Endodermal cell (in vitro differentiated cells): ENCODE results near the gene HEATR3. TPM values are rescaled to one million over a fixed set of nuclear protein-coding genes. Genes with fewer than 3 reads are reported as not detected.

Source experiments
- DNase-seq: peaks from one replicate; pipeline ENCODE4 v3.0.0-alpha.2; 2017
- H3K27ac ChIP-seq: 2 replicates; pipeline ENCODE4 v1.5.1; 2013; ENCODE audit warnings: mild to moderate bottlenecking, low read depth, low read length, moderate library complexity
- H3K27me3 ChIP-seq: 2 replicates; pipeline ENCODE4 v1.6.1; 2013; ENCODE audit warnings: mild to moderate bottlenecking, low read length, moderate library complexity; ENCODE audit not compliant: insufficient read depth, control insufficient read depth, poor library complexity, severe bottlenecking
- H3K36me3 ChIP-seq: 2 replicates; pipeline ENCODE4 v1.7.0; 2013; ENCODE audit warnings: mild to moderate bottlenecking, low read length, moderate library complexity; ENCODE audit not compliant: control insufficient read depth, insufficient read depth
- H3K4me1 ChIP-seq: one replicate; pipeline ENCODE4 v1.7.0; 2013; ENCODE audit warnings: low read length; ENCODE audit not compliant: control insufficient read depth, insufficient read depth
- H3K4me3 ChIP-seq: 2 replicates; pipeline ENCODE4 v1.5.1; 2013; ENCODE audit warnings: mild to moderate bottlenecking, low read length, moderate library complexity
- H3K9ac ChIP-seq: 2 replicates; pipeline ENCODE4 v1.6.1; 2013; ENCODE audit warnings: mild to moderate bottlenecking, low read length, moderate library complexity; ENCODE audit not compliant: poor library complexity, severe bottlenecking; ENCODE audit errors: extremely low read depth
- H3K9me3 ChIP-seq: 2 replicates; pipeline ENCODE4 v1.6.1; 2013; ENCODE audit warnings: mild to moderate bottlenecking, low read length, moderate library complexity; ENCODE audit not compliant: control insufficient read depth
- H3K27ac Mint-ChIP-seq: 2 replicates; pipeline ENCODE4 v1.8.0; 2020; ENCODE audit warnings: mixed read lengths
- H3K27me3 Mint-ChIP-seq: 2 replicates; pipeline ENCODE4 v1.8.0; 2021; ENCODE audit warnings: mild to moderate bottlenecking, mixed read lengths; ENCODE audit not compliant: insufficient read depth
- H3K36me3 Mint-ChIP-seq: 2 replicates; pipeline ENCODE4 v1.8.0; 2020; ENCODE audit warnings: low read depth, mixed read lengths
- H3K4me1 Mint-ChIP-seq: 2 replicates; pipeline ENCODE4 v1.8.0; 2020; ENCODE audit warnings: mixed read lengths
- H3K4me3 Mint-ChIP-seq: 2 replicates; pipeline ENCODE4 v1.8.0; 2020; ENCODE audit warnings: mild to moderate bottlenecking, moderate library complexity, mixed read lengths
- H3K9me3 Mint-ChIP-seq: 2 replicates; pipeline ENCODE4 v1.8.0; 2020; ENCODE audit warnings: mild to moderate bottlenecking, mixed read lengths
- CTCF ChIP-seq: fragments of 200-600 bp; sonication (generic); conservative IDR thresholded peaks from 2 replicates; pipeline ENCODE4 v1.5.0; 2021; ENCODE audit warnings: antibody characterized with exemption, mild to moderate bottlenecking
- WGBS, 2 experiments: methylation state at CpG; one replicate each; pipeline versions ENCODE4 v1.1.5 to v1.1.7; 2013; ENCODE audit warnings: missing lambda C conversion rate in 2 of 2, mixed read lengths in 1 of 2; ENCODE audit not compliant: insufficient coverage in 1 of 2, insufficient read length in 1 of 2; 5-methylcytosine and 5-hydroxymethylcytosine counted together
- total RNA-seq, 2 donors: library from RNA; stranded (reverse); fragmentation: NEBNext Ultra II Directional in 1 of 2; extraction: Animal tissue kit (Norgen Biotek cat#: 25700) in 1 of 2; gene quantifications; 2 replicates in 1 of 2; 3 replicates in 1 of 2; pipeline ENCODE4 v1.2.1, GENCODE V29; 2021

The HEATR3 gene
- total RNA-seq, 2 donors from 2014 or later: 13.0 to 14.9 TPM

DNA sequence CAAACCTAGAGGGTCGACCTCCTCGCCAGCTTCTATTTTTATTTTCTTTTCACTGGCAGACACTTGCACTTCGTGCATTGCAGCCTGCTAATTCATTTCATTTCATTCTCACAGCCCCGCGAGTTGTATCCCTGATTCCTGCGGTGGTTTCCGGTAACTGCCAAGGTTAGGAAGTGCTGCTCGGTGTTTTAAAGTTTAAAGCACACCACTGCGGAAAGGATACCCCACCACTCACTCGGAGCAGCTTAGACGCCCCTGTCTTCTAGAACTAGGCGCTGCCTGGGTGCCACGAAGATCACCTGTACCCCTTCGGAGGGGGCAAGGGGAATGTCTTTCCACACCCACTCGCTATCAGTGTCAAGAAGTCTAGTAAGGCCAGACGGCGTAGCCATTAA lies 40.2 kb upstream of the HEATR3 start:
- Mint-ChIP-seq H3K4me1 (peaks cover 18% of the 10 kb centered on the region), H3K36me3 (peaks cover 22% of the 10 kb centered on the region), H3K4me3 (peak overlapping the region; percentile 90), H3K27me3 (no peaks in the 10 kb centered on the region), H3K27ac (peak overlapping the region; percentile 74), H3K9me3 (no peaks in the 10 kb centered on the region)
- H3K9me3 ChIP-seq: no peaks in the 10 kb centered on the region
- no peak overlapping the region for H3K27ac ChIP-seq
- no peaks in the 10 kb centered on the region for H3K4me1 ChIP-seq
- DNase-seq: no peak
- H3K4me3 ChIP-seq: peak overlapping the region; percentile 91
- WGBS, 2 experiments: 0 to 1% methylated on average over 12 to 17 of the region's 17 CpGs
- no peaks in the 10 kb centered on the region for H3K27me3 ChIP-seq
- peak overlapping the region; percentile 54 for H3K9ac ChIP-seq
- peaks cover 31% of the 10 kb centered on the region for H3K36me3 ChIP-seq
- TF ChIP-seq CTCF: no peak

- no peak for TF ChIP-seq CTCF
- Mint-ChIP-seq H3K27me3 (no peaks in the 10 kb centered on the region), H3K27ac (no peak overlapping the region), H3K9me3 (no peaks in the 10 kb centered on the region), H3K4me1 (peaks cover 9% of the 10 kb centered on the region), H3K36me3 (peaks cover 34% of the 10 kb centered on the region), H3K4me3 (no peak overlapping the region)
- no peak for DNase-seq
- H3K4me1 ChIP-seq: no peaks in the 10 kb centered on the region
- H3K36me3 ChIP-seq: peaks cover 52% of the 10 kb centered on the region
- no peak overlapping the region for H3K4me3 ChIP-seq
- no peaks in the 10 kb centered on the region for H3K9me3 ChIP-seq
- no peak overlapping the region for H3K27ac ChIP-seq
- H3K9ac ChIP-seq: no peak overlapping the region
- WGBS, 2 experiments: 96% methylated on average over 4 to 5 of the region's 5 CpGs
- no peaks in the 10 kb centered on the region for H3K27me3 ChIP-seq
These were observed 37.9 kb upstream of the HEATR3 start for GRCh38 chr16:50027829-50028228.

DNA sequence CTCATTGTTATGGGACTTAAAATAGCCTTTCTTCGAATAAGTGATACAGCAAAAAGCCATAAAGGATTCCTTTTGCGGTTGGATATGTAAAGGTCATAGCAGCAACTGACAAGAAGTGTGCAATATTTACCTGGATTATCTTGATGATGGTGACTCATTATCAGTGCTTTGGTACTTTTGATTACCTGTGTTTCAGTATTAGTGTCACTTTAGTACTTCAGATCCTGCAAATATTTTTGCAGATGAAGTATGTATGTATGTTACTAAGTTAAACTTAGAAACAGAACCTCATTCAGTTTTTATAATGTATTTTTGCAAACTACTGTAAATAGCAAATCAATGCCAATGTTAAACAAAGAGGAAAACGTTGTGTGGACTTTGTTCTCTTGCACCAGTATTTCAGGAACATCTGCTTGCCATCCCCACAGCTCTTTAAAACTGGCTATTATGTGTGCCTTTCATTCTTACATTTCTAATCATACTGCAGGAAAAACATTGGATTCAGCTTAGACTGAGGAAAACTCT lies 30.2 kb upstream of the HEATR3 start:
- Histone ChIP-seq H3K9me3 (no peaks in the 10 kb centered on the region), H3K4me1 (no peaks in the 10 kb centered on the region), H3K36me3 (peaks cover 48% of the 10 kb centered on the region), H3K9ac (no peak overlapping the region), H3K27ac (no peak overlapping the region), H3K27me3 (no peaks in the 10 kb centered on the region), H3K4me3 (no peak overlapping the region)
- H3K4me1 Mint-ChIP-seq: peaks cover 11% of the 10 kb centered on the region
- H3K4me3 Mint-ChIP-seq: no peak overlapping the region
- no peaks in the 10 kb centered on the region for H3K9me3 Mint-ChIP-seq
- DNase-seq: no peak
- no peak for TF ChIP-seq CTCF
- H3K36me3 Mint-ChIP-seq: peaks cover 38% of the 10 kb centered on the region
- H3K27ac Mint-ChIP-seq: no peak overlapping the region
- no peaks in the 10 kb centered on the region for H3K27me3 Mint-ChIP-seq
- WGBS, 2 experiments: 90 to 100% methylated on average over 2 to 3 of the region's 3 CpGs
